HFFc6 (cell line): ENCODE results near the gene SLC38A10. TPM values are rescaled to one million over a fixed set of nuclear protein-coding genes. Genes with fewer than 3 reads are reported as not detected.

ENCODE experiments used
- DNase-seq: peaks from one replicate; pipeline ENCODE4 v3.0.0-alpha.2; 2018
- H3K27ac Mint-ChIP-seq: 2 replicates; pipeline ENCODE4 v1.8.0; 2020; ENCODE audit warnings: mild to moderate bottlenecking, mixed read lengths
- H3K27me3 Mint-ChIP-seq: 2 replicates; pipeline ENCODE4 v1.8.0; 2021; ENCODE audit warnings: mild to moderate bottlenecking, moderate library complexity, mixed read lengths; ENCODE audit not compliant: insufficient read depth
- H3K36me3 Mint-ChIP-seq: 2 replicates; pipeline ENCODE4 v1.8.0; 2021; ENCODE audit warnings: low read depth, mixed read lengths
- H3K4me1 Mint-ChIP-seq: 2 replicates; pipeline ENCODE4 v1.8.0; 2020; ENCODE audit warnings: low read depth, mixed read lengths
- H3K4me3 Mint-ChIP-seq: 2 replicates; pipeline ENCODE4 v1.8.0; 2020; ENCODE audit warnings: mild to moderate bottlenecking, moderate library complexity, mixed read lengths
- H3K9me3 Mint-ChIP-seq: 2 replicates; pipeline ENCODE4 v1.8.0; 2020; ENCODE audit warnings: mild to moderate bottlenecking, mixed read lengths
- total RNA-seq, 6 experiments: library from RNA; stranded (reverse); fragmentation: NEBNext Ultra II Directional; extraction: Animal tissue kit (Norgen Biotek cat#: 25700); gene quantifications; 2 replicates in 1 of 6; 3 replicates in 5 of 6; pipeline ENCODE4 v1.2.3, GENCODE V29; 2021
- TF ChIP-seq, protein P1 (sequence below): fragments of 200-600 bp; sonication (generic); IDR thresholded peaks from 2 replicates; pipeline ENCODE4 v1.5.0; 2021; ENCODE audit warnings: antibody characterized with exemption, mild to moderate bottlenecking

The SLC38A10 gene
- total RNA-seq, 6 experiments from 2014 or later, result 71.2 to 88.3 (median 72.2) TPM

DNA sequence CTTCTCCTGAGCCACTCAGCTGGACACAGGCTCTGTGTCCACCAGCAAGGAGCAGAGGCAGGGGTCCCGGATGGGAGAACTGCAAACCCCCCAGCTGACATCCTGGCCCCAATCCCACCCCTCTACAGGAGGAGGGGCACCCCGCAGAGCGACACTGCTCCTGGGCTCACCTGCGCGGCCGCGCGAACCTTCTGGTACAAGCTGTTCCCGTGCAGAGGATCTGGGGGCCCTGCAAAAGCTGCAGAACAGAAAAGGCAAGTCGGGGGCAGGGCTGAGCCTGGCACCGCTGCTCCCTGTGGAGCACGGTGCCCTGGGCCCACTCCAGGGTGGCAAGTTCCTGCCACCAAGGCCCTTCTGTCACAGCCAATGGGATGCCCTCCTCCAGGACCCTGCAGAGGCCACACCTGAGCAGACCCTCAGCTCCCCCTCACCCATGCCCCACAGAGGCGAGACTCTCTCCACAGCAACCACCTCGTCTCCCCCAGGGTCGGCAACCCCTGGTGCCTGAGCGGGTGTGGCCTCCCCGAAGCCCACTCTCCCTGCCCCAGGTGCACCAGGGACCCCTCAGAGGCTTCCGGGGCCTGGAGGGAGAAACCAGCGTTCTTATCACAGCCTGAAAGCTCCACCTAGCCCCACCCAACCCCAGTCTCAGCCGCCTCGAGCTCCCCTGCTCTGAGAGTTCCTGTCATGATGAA, 61.1 kb downstream of the SLC38A10 start:
- H3K4me1 Mint-ChIP-seq, result peaks cover 11% of the 10 kb centered on the region
- DNase-seq, result no peak
- H3K4me3 Mint-ChIP-seq, result no peak overlapping the region
- peaks cover 11% of the 10 kb centered on the region for H3K36me3 Mint-ChIP-seq
- H3K27me3 Mint-ChIP-seq, result no peaks in the 10 kb centered on the region; the same call in 1 of the 2 replicates
- TF ChIP-seq, protein P1, sequence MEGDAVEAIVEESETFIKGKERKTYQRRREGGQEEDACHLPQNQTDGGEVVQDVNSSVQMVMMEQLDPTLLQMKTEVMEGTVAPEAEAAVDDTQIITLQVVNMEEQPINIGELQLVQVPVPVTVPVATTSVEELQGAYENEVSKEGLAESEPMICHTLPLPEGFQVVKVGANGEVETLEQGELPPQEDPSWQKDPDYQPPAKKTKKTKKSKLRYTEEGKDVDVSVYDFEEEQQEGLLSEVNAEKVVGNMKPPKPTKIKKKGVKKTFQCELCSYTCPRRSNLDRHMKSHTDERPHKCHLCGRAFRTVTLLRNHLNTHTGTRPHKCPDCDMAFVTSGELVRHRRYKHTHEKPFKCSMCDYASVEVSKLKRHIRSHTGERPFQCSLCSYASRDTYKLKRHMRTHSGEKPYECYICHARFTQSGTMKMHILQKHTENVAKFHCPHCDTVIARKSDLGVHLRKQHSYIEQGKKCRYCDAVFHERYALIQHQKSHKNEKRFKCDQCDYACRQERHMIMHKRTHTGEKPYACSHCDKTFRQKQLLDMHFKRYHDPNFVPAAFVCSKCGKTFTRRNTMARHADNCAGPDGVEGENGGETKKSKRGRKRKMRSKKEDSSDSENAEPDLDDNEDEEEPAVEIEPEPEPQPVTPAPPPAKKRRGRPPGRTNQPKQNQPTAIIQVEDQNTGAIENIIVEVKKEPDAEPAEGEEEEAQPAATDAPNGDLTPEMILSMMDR, result no peak
- H3K9me3 Mint-ChIP-seq, result no peaks in the 10 kb centered on the region
- no peak overlapping the region for H3K27ac Mint-ChIP-seq

DNA sequence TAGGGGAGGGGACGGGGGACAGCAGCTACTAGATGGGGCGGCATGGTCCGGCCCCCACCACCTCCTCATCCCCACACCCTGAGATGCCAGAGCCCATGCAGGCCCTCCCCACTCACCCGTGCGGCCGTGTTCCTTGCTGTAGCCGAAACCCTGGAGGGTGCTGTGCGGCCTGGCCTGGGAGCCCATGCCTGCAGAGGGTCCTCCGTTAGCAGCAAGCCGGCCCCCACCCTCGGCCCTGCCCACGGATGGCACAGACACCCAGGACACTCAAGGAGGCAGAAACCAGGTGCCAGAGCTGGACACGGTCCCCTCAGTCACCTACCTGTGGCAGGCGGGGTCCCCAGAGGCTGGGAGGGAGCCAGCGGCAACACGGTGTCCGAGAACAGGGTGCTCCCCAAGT, 61.8 kb downstream of the SLC38A10 start:
- Mint-ChIP-seq H3K27ac (no peak overlapping the region), H3K36me3 (peaks cover 13% of the 10 kb centered on the region), H3K27me3 (no peaks in the 10 kb centered on the region; the same call in 1 of the 2 replicates), H3K4me1 (peaks cover 11% of the 10 kb centered on the region), H3K9me3 (no peaks in the 10 kb centered on the region), H3K4me3 (no peak overlapping the region)
- no peak for DNase-seq
- TF ChIP-seq, protein P1, result no peak

DNA sequence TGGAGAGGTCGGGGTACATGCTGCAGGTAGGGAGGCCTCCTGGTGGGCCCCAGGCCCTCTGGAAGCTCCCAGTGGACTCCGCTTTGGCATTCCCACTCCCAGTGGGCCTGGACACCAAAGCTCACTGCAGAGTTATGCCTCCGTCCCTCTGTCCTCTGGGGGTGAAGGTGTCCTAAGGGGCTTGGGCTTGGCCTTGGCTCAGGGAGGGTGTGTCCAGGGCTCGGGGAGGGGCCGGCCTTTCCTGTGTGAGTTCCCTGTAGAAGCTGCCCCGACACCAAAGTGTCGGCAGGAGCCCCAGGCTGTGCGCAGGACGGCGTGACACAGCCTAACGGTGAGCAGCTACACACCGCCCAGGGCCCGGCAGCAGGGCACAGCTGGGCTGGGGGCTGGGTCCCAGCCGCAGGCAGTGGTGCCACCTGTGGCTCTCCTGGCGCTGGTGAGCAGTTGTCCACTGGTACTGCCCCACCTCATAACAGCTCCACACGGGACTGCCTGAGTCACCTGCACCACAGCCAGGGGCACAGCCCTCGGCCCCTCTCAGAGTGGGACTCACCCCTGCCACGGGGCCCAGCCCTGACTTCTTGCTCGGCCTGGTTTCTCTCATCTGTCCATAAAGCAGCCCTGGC, 62.4 kb downstream of the SLC38A10 start:
- Mint-ChIP-seq H3K27me3 (no peaks in the 10 kb centered on the region; the same call in 1 of the 2 replicates), H3K9me3 (no peaks in the 10 kb centered on the region), H3K36me3 (peaks cover 19% of the 10 kb centered on the region), H3K27ac (no peak overlapping the region), H3K4me1 (peaks cover 7% of the 10 kb centered on the region), H3K4me3 (no peak overlapping the region)
- TF ChIP-seq, protein P1, result no peak
- no peak for DNase-seq

DNA sequence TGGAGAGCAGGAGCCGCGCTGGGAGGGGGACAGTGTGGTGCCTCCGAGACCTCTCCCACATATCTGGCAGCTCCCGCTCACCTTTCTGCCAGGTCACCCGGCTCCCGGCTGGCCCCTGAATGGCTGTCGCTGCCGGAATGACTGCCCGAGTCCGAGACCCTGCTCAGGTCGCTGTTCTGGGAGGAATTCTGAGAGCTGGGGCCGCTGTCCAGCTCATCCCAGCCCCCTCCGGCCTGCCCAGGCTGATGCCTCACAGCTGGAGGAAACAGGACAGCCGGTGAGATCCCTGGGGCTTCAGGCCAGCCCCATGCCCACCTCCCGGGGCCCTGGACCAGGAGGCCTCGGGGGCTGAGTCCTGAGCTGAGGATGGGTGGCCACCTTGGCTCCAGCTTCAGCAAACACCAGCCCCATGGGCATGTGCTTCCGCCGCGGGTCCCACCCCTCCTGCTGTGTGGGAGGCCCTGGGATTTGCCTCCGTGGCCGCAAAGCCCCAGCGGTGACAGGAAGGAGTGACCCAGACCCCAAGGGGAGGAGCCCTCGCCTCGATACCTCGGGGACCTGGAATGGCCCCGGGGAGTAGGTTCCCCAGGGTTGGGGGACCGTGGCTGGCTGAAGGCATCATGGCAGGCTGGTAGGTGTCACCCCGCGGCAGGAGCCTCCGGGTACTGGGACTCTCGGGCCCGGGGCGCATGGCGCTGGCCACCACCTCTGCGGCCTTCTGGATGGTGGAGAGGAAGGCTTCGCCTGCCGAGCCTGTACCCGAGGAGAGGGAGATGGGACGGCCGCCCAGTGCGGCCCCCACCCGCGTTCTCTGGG, 63.1 kb downstream of the SLC38A10 start:
- no peak overlapping the region for H3K27ac Mint-ChIP-seq
- H3K4me1 Mint-ChIP-seq, result no peaks in the 10 kb centered on the region
- H3K36me3 Mint-ChIP-seq, result peaks cover 22% of the 10 kb centered on the region
- no peak for DNase-seq
- no peak overlapping the region for H3K4me3 Mint-ChIP-seq
- TF ChIP-seq, protein P1, result no peak
- H3K9me3 Mint-ChIP-seq, result no peaks in the 10 kb centered on the region
- H3K27me3 Mint-ChIP-seq, result no peaks in the 10 kb centered on the region

DNA sequence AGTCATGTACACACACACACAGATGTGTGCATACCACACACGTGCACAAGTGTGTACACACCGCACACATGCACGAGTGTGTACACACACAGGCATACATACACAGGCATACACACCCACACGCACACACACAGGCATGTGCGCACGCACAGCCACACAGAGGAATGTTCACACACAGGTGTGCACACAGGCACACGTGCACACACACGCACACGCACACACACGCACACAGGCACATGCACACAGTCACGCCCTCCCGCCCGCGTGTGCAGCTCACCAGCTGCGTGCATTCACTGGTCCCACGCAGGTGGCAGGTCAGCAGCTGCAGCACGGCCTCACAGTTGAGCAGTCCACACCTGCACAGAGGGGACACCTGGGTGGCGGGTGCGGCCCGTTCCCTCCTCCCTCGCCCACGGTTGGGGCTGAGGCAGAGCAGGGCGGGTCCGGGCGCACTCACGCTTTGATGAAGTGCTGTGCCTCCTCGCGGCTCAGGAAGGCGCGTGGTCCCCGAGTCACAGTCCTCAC, 63.9 kb downstream of the SLC38A10 start:
- H3K27me3 Mint-ChIP-seq, result no peaks in the 10 kb centered on the region
- peaks cover 22% of the 10 kb centered on the region for H3K36me3 Mint-ChIP-seq
- no peaks in the 10 kb centered on the region for H3K4me1 Mint-ChIP-seq
- H3K9me3 Mint-ChIP-seq, result no peaks in the 10 kb centered on the region
- TF ChIP-seq, protein P1, result no peak
- DNase-seq, result no peak
- H3K27ac Mint-ChIP-seq, result no peak overlapping the region
- no peak overlapping the region for H3K4me3 Mint-ChIP-seq
